RWPE1 (cell line): Measurements from ENCODE around the gene FAM24B.

Source experiments
- CTCF ChIA-PET: fragments of 350-600 bp; sonication (Branson Sonifier 250); formaldehyde crosslinking; extraction: SDS; loops from one replicate; lab custom pipeline; 2021; lab: Yijun Ruan, JAX
- POLR2A ChIA-PET: fragments of 400-600 bp; formaldehyde crosslinking; extraction: SDS; loops from one replicate; lab custom pipeline; 2020; ENCODE audit warnings: antibody characterized with exemption; ENCODE audit not compliant: low non-redundant PET; lab: Yijun Ruan, JAX
- DNase-seq: peaks from one replicate; pipeline ENCODE4 v3.0.0; 2012; ENCODE audit warnings: low spot score
- H3K27ac ChIP-seq: fragments of 450-650 bp; 2 replicates; pipeline ENCODE4 v1.5.1; 2017
- CTCF ChIP-seq: fragments of 450-650 bp; conservative IDR thresholded peaks from 2 replicates; pipeline ENCODE4 v1.5.1; 2017; ENCODE audit warnings: low read depth, mild to moderate bottlenecking

FAM24B gene

GRCh38 chr10:122828716-122829255 lies 50.6 kb downstream of the FAM24B start:
- no peak overlapping the region for H3K27ac ChIP-seq
- DNase-seq: no peak
- POLR2A ChIA-PET: no interaction called here
- TF ChIP-seq CTCF: no peak
- CTCF ChIA-PET: no interaction called here

- ChIA-PET CTCF (interaction anchor here (0.8 kb wide), 1 partner anchor 154 kb away, joined by 4 read pairs; no protein-coding TSS in a partner anchor), POLR2A (no interaction called here)
- no peak overlapping the region for H3K27ac ChIP-seq
- no peak for DNase-seq
- no peak for TF ChIP-seq CTCF
Observed at GRCh38 chr10:122827302-122827701, 52.1 kb downstream of the FAM24B start.

- TF ChIP-seq CTCF: no peak
- DNase-seq: no peak
- ChIA-PET POLR2A (no interaction called here), CTCF (interaction anchor here (0.6 kb wide), 1 partner anchor 38 kb away, joined by 4 read pairs; no protein-coding TSS in a partner anchor)
- no peak overlapping the region for H3K27ac ChIP-seq
Observed at GRCh38 chr10:122822973-122823690, 56.2 kb downstream of the FAM24B start.

- ChIA-PET POLR2A (no interaction called here), CTCF (no interaction called here)
- no peak for DNase-seq
- H3K27ac ChIP-seq: no peak overlapping the region
- no peak for TF ChIP-seq CTCF
Observed at GRCh38 chr10:122821808-122822207, 57.6 kb downstream of the FAM24B start.

GRCh38 chr10:122815458-122815857 lies 63.9 kb downstream of the FAM24B start:
- DNase-seq: no peak
- ChIA-PET CTCF (no interaction called here), POLR2A (no interaction called here)
- no peak for TF ChIP-seq CTCF
- no peak overlapping the region for H3K27ac ChIP-seq

- no peak for DNase-seq
- ChIA-PET CTCF (interaction anchor here (0.6 kb wide), 1 partner anchor 43 kb away, joined by 3 read pairs; no protein-coding TSS in a partner anchor), POLR2A (no interaction called here)
- TF ChIP-seq CTCF: no peak
- no peak overlapping the region for H3K27ac ChIP-seq
Observed at GRCh38 chr10:122814493-122814892, 64.9 kb downstream of the FAM24B start.
